Activated T-cell treated with anti-CD3 and anti-CD28 coated beads, Interleukin-2, amount 50 U/mL, for 4 hours (primary cell): ENCODE results near the gene PPP6R1. TPM values are rescaled to one million over a fixed set of nuclear protein-coding genes. Genes with fewer than 3 reads are reported as not detected.

ENCODE experiments used
- ATAC-seq, 2 donors: fragments of 200-7000 bp; cut with Tn5 transposase; one replicate each; pipeline ENCODE4 v1.10.0; 2021
- DNase-seq: peaks from one replicate; pipeline ENCODE4 v3.0.0-alpha.2; 2020
- H3K27me3 Mint-ChIP-seq: one replicate; pipeline ENCODE4 v1.8.0; 2021; ENCODE audit warnings: low read depth, mixed read lengths
- H3K36me3 Mint-ChIP-seq: one replicate; pipeline ENCODE4 v1.8.0; 2022; ENCODE audit warnings: mixed read lengths; ENCODE audit not compliant: insufficient read depth
- H3K4me1 Mint-ChIP-seq: one replicate; pipeline ENCODE4 v1.8.0; 2021; ENCODE audit warnings: low read depth, mixed read lengths
- H3K4me3 Mint-ChIP-seq: one replicate; pipeline ENCODE4 v1.8.0; 2021; ENCODE audit warnings: mild to moderate bottlenecking, moderate library complexity, mixed read lengths
- H3K9me3 Mint-ChIP-seq: one replicate; pipeline ENCODE4 v1.8.0; 2021; ENCODE audit warnings: mixed read lengths
- total RNA-seq, 3 donors: library from RNA; stranded (reverse); gene quantifications; one replicate each; pipeline ENCODE4 v1.2.1, GENCODE V29; 2021

The PPP6R1 gene
- total RNA-seq, 3 donors from 2014 or later, result 256 to 326 (median 285) TPM

GRCh38 chr19:55257461-55258420 is 1.1 kb downstream of the PPP6R1 start:
- H3K4me3 Mint-ChIP-seq, result peak overlapping the region; percentile 97
- DNase-seq (no peak), ATAC-seq (no peak)
- H3K9me3 Mint-ChIP-seq, result no peaks in the 10 kb centered on the region
- H3K27me3 Mint-ChIP-seq, result no peaks in the 10 kb centered on the region
- H3K36me3 Mint-ChIP-seq, result peaks cover 13% of the 10 kb centered on the region
- peaks cover 56% of the 10 kb centered on the region for H3K4me1 Mint-ChIP-seq

GRCh38 chr19:55256562-55257460 is 2.0 kb downstream of the PPP6R1 start:
- H3K9me3 Mint-ChIP-seq, result no peaks in the 10 kb centered on the region
- H3K36me3 Mint-ChIP-seq, result peaks cover 10% of the 10 kb centered on the region
- DNase-seq (no peak), ATAC-seq (no peak)
- peak overlapping the region; percentile 97 for H3K4me3 Mint-ChIP-seq
- H3K27me3 Mint-ChIP-seq, result no peaks in the 10 kb centered on the region
- peaks cover 65% of the 10 kb centered on the region for H3K4me1 Mint-ChIP-seq

DNA sequence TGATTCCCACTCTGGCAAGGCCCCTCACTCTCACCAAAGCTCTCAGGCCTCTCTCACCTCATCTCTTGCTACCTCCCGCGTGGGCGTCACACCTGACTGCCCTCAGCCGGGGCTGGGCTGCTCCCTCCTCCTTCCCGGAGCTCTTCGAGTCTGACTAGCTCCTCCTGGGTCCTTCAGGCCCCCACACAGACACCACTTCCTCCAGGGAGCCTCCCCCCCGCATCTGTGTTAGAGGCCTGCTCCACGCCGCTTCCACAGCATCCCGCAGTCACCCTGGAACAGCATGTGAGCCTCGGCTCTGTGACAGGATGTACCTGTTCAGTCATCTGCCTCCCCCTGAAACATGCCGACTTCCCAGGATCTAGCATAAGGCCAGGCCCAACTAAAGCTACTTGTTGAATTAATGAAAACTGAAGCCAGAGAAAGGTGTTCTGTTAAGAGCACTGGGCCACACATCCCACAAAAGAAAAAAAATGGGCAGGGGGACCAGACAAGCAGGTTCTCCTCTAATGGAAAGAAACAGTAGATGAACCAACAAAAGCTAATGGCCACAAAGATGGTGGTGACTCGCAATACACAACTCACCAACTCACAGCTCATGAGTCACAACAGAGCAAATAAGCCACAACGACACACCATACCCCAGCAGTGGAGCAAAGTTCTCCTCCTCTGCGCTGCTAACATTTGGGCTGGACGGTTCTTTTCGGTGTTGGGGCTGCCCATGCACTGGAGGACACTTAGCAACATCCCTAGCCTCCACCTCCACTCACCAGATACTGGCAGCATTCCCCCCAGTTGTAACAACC is 3.0 kb downstream of the PPP6R1 start:
- Mint-ChIP-seq H3K9me3 (no peaks in the 10 kb centered on the region), H3K27me3 (no peaks in the 10 kb centered on the region), H3K36me3 (peaks cover 15% of the 10 kb centered on the region), H3K4me3 (peak overlapping the region; percentile 97), H3K4me1 (peaks cover 75% of the 10 kb centered on the region)
- ATAC-seq (peak in 1 of 2 donors; percentile 6), DNase-seq (peak; percentile 38)

DNA sequence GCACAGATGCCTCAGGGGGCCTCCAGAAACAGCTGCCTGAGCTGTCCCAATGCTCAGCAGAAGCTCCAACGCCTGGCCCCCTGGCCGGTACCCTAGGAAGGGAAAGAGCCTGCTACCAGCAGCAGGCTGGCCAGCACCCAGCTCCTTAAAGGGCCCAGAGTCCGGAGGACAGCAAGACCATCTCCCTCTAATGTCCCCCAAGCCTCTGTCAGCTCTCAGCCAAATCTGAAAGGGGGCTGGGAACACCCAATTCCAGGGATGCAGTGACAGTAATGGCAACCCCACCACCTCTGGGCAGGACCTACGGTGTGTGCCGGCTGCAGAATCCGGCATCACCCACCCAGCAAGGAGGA is 4.2 kb downstream of the PPP6R1 start:
- ATAC-seq, result no peak
- Mint-ChIP-seq H3K27me3 (no peaks in the 10 kb centered on the region), H3K36me3 (peaks cover 16% of the 10 kb centered on the region), H3K4me3 (peak overlapping the region; percentile 97), H3K4me1 (peaks cover 73% of the 10 kb centered on the region), H3K9me3 (no peaks in the 10 kb centered on the region)
- DNase-seq, result no peak

DNA sequence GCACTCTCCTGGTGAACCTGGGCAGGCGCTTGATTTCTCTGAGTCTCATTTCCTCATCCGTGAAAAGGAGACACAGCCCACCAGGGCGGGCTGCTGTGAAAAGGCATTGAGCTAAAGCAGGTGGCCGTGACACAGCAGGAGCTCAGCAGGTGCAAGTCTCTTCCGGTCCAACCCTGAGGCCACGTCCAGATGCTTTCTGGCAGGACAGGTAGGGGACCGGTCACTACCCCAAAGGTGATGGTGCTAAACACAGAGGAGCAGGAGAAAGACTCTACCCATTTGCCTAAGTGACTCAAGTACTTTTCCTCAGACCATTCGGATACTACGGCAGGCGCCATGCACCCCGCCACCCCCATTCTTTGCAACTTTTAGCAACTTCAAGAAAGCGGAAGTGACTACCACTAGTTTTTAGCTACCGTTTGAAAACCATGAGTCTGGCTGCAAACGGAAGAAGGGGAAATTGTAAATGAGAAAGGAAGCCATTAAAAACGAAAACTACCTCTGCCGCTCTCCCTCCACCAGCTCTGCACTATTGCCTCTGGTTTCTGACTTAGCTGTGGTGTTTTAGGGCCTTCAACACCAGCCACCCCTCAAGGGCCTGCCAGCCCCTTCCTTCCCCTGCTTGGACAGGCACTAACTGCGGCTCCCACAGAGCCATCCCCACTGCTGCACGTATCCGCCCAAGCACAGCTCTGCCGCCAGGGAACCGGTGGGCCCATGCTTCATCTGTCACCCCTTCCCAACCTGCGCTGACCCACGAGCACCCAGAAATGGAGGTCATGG is 4.8 kb downstream of the PPP6R1 start:
- H3K4me1 Mint-ChIP-seq, result peaks cover 72% of the 10 kb centered on the region
- H3K36me3 Mint-ChIP-seq, result peaks cover 16% of the 10 kb centered on the region
- ATAC-seq, result peak; percentile 32
- no peaks in the 10 kb centered on the region for H3K9me3 Mint-ChIP-seq
- peak; percentile 52 for DNase-seq
- H3K4me3 Mint-ChIP-seq, result peak overlapping the region; percentile 97
- no peaks in the 10 kb centered on the region for H3K27me3 Mint-ChIP-seq

DNA sequence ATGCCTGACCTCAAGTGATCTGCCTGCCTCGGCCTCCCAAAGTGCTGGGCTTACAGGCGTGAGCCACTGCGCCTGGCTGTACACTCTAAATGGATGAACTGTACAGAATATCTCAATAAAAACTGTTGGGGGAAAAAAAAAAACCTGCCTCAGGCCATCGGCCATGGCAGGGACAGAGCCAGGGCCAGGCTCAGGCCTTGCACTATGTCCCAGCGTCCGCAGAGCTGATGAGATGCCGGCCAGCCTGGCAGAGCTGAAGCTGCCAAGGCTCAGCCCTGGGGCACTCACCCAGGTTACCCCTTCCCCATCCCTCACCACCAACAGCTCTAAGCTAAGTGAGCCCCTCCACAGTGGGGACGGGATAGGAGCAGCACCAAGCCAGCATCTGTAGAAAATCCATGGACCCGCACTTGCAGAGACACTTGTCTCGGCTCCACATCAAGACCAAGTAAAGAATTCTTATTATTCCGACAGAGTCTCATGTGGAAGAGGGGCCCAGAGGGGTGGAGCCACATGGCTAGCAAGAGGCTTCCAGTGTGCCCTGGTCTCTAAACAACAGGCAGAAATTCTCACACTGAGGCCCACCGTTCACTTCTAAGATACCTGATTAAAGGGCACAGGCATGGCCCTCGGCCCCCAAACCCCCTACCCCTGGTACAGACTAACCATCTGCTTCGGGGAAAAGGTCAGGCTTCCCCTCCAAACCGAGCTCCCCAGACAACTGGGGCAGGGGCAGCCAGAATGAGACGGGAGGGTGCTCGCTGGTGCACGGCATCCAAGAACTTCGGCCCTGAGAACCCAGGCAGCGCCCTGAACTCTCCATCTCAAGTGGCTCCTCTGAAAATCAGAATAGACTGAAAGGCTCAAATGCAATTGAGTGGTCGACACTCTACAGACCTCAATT is 5.8 kb downstream of the PPP6R1 start:
- peaks cover 16% of the 10 kb centered on the region for H3K36me3 Mint-ChIP-seq
- DNase-seq (no peak), ATAC-seq (no peak)
- H3K4me3 Mint-ChIP-seq, result peak overlapping the region; percentile 97
- no peaks in the 10 kb centered on the region for H3K27me3 Mint-ChIP-seq
- H3K9me3 Mint-ChIP-seq, result no peaks in the 10 kb centered on the region
- peaks cover 83% of the 10 kb centered on the region for H3K4me1 Mint-ChIP-seq

- ATAC-seq (peak in 1 of 2 donors; percentile 18), DNase-seq (peak; percentile 34)
- Mint-ChIP-seq H3K9me3 (no peaks in the 10 kb centered on the region), H3K36me3 (peaks cover 14% of the 10 kb centered on the region), H3K27me3 (no peaks in the 10 kb centered on the region), H3K4me1 (peaks cover 79% of the 10 kb centered on the region), H3K4me3 (peak overlapping the region; percentile 74)
These were observed 7.3 kb downstream of the PPP6R1 start for GRCh38 chr19:55251341-55252081.

DNA sequence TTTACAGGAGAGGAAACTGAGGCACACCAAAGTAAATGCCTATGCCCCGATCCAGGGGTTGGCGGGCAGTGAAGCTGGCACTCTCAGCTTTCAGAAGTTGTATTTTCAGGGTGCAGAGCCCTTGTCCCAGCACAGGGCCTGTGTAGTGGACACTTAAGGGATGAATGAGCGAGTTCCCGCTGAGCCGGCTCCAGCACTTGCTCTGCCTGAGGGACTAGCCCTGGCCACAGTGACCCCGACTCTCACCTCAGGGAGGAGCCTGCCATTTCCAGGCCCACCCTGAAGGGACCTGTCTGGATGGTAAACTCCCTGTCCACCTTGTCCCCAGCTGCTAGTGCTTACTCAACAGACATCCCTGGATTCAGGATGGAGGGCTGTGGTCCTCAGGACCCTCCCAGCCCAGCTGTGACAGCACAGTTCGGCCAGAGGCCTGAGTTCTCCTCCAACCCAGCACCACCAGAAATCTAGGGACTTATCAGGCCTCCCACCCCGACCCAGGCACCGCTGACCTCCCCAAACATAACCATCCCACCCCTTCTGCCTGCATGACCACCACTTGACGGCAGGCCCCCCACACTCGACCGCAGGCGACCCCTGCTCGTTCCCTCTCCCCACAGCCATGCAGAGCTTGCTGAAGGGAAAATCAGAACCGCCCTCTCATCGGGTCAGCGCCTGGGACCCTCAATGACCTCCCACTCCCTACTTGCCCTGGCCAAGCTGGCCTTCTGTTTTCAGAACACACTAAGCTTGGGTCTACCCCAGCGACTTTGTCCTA is 8.4 kb downstream of the PPP6R1 start:
- peaks cover 7% of the 10 kb centered on the region for H3K36me3 Mint-ChIP-seq
- ATAC-seq (no peak), DNase-seq (no peak)
- peaks cover 68% of the 10 kb centered on the region for H3K4me1 Mint-ChIP-seq
- peak overlapping the region; percentile 74 for H3K4me3 Mint-ChIP-seq
- H3K27me3 Mint-ChIP-seq, result no peaks in the 10 kb centered on the region
- no peaks in the 10 kb centered on the region for H3K9me3 Mint-ChIP-seq

GRCh38 chr19:55249841-55250240 is 9.0 kb downstream of the PPP6R1 start:
- no peaks in the 10 kb centered on the region for H3K27me3 Mint-ChIP-seq
- peaks cover 62% of the 10 kb centered on the region for H3K4me1 Mint-ChIP-seq
- H3K4me3 Mint-ChIP-seq, result no peak overlapping the region
- ATAC-seq, result no peak
- no peak for DNase-seq
- no peaks in the 10 kb centered on the region for H3K9me3 Mint-ChIP-seq
- peaks cover 7% of the 10 kb centered on the region for H3K36me3 Mint-ChIP-seq

GRCh38 chr19:55248704-55249103 is 10.1 kb downstream of the PPP6R1 start:
- DNase-seq, result no peak
- Mint-ChIP-seq H3K4me1 (peaks cover 51% of the 10 kb centered on the region), H3K9me3 (no peaks in the 10 kb centered on the region), H3K4me3 (no peak overlapping the region), H3K27me3 (no peaks in the 10 kb centered on the region), H3K36me3 (peaks cover 7% of the 10 kb centered on the region)
- ATAC-seq, result no peak

GRCh38 chr19:55248166-55248675 is 10.6 kb downstream of the PPP6R1 start:
- DNase-seq (no peak), ATAC-seq (no peak)
- no peak overlapping the region for H3K4me3 Mint-ChIP-seq
- no peaks in the 10 kb centered on the region for H3K27me3 Mint-ChIP-seq
- H3K9me3 Mint-ChIP-seq, result no peaks in the 10 kb centered on the region
- H3K36me3 Mint-ChIP-seq, result peaks cover 7% of the 10 kb centered on the region
- H3K4me1 Mint-ChIP-seq, result peaks cover 46% of the 10 kb centered on the region
